H1 (cell line): Measurements from ENCODE around the gene SPINDOC. TPM values are rescaled to one million over a fixed set of nuclear protein-coding genes. Genes with fewer than 3 reads are reported as not detected.

ENCODE experiments used
- ASH2L ChIP-seq: fragments of 200-600, 300-600 bp; sonication (generic); IDR thresholded peaks from one replicate; pipeline ENCODE4 v1.7.1; 2017; ENCODE audit warnings: low read length
- CHD1 ChIP-seq: IDR thresholded peaks from 2 replicates; pipeline ENCODE4 v1.6.1; 2012; ENCODE audit warnings: low read depth, low read length, improper control_type of control experiment
- FOSL1 ChIP-seq: IDR thresholded peaks from 2 replicates; pipeline ENCODE4 v1.6.1; 2011; ENCODE audit warnings: mild to moderate bottlenecking, low read depth, low read length, moderate library complexity; ENCODE audit not compliant: insufficient read depth
- SIRT6 ChIP-seq: IDR thresholded peaks from one replicate; pipeline ENCODE4 v1.7.1; 2012; ENCODE audit warnings: low read length, inconsistent platforms
- polyA plus RNA-seq, 7 experiments: library from polyadenylated mRNA; depleted of rRNA in 3 of 7; stranded (reverse) in 5 of 7; unstranded in 2 of 7; fragments of >200 nt in 5 of 7; fragments of 200-250 nt in 2 of 7; gene quantifications; 1 replicate in 5 of 7; 2 replicates in 1 of 7; 4 replicates in 1 of 7; pipeline versions ENCODE4 v1.2.1 to v1.2.3, GENCODE V29; 2011 to 2013; ENCODE audit warnings: missing spikeins in 2 of 7, mixed read lengths in 2 of 7
- total RNA-seq: library from RNA; stranded (reverse); fragmentation: NEBNext Ultra II Directional; extraction: Animal tissue kit (Norgen Biotek cat#: 25700); gene quantifications from 2 replicates; pipeline ENCODE4 v1.2.1, GENCODE V29; 2021
- TF ChIP-seq, protein P1 (sequence below): fragments of 300-600 bp; sonication (generic); IDR thresholded peaks from 2 replicates; pipeline ENCODE4 v1.7.1; 2012; ENCODE audit warnings: low read length, moderate library complexity, mild to moderate bottlenecking, inconsistent platforms; ENCODE audit not compliant: insufficient replicate concordance

The SPINDOC gene
- total and polyA plus RNA-seq, 2 of the 8 experiments (the other 6 are each of a cell fraction or from before 2014, with no cell fraction given): 78.7 to 99.7 TPM

DNA sequence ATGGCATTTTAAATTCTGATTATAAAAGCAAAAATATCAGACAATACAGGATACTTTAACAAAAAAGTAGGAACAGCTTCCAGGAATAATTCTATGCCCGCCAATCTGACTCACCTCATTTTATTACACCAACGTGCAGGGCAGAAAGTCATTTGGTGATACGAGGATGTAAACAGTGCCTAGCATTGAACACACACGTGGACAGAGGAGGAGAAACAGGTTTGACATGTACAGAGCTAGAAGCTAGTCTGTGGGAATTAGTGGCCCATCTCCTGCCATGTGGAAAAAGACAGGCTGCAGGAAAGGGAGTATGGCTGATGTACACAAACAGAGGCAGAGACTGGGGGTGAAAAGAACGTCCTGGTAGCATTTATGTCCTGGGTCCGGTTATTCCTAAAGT, 9.0 kb upstream of the SPINDOC start (continued):
- TF ChIP-seq, protein P1, sequence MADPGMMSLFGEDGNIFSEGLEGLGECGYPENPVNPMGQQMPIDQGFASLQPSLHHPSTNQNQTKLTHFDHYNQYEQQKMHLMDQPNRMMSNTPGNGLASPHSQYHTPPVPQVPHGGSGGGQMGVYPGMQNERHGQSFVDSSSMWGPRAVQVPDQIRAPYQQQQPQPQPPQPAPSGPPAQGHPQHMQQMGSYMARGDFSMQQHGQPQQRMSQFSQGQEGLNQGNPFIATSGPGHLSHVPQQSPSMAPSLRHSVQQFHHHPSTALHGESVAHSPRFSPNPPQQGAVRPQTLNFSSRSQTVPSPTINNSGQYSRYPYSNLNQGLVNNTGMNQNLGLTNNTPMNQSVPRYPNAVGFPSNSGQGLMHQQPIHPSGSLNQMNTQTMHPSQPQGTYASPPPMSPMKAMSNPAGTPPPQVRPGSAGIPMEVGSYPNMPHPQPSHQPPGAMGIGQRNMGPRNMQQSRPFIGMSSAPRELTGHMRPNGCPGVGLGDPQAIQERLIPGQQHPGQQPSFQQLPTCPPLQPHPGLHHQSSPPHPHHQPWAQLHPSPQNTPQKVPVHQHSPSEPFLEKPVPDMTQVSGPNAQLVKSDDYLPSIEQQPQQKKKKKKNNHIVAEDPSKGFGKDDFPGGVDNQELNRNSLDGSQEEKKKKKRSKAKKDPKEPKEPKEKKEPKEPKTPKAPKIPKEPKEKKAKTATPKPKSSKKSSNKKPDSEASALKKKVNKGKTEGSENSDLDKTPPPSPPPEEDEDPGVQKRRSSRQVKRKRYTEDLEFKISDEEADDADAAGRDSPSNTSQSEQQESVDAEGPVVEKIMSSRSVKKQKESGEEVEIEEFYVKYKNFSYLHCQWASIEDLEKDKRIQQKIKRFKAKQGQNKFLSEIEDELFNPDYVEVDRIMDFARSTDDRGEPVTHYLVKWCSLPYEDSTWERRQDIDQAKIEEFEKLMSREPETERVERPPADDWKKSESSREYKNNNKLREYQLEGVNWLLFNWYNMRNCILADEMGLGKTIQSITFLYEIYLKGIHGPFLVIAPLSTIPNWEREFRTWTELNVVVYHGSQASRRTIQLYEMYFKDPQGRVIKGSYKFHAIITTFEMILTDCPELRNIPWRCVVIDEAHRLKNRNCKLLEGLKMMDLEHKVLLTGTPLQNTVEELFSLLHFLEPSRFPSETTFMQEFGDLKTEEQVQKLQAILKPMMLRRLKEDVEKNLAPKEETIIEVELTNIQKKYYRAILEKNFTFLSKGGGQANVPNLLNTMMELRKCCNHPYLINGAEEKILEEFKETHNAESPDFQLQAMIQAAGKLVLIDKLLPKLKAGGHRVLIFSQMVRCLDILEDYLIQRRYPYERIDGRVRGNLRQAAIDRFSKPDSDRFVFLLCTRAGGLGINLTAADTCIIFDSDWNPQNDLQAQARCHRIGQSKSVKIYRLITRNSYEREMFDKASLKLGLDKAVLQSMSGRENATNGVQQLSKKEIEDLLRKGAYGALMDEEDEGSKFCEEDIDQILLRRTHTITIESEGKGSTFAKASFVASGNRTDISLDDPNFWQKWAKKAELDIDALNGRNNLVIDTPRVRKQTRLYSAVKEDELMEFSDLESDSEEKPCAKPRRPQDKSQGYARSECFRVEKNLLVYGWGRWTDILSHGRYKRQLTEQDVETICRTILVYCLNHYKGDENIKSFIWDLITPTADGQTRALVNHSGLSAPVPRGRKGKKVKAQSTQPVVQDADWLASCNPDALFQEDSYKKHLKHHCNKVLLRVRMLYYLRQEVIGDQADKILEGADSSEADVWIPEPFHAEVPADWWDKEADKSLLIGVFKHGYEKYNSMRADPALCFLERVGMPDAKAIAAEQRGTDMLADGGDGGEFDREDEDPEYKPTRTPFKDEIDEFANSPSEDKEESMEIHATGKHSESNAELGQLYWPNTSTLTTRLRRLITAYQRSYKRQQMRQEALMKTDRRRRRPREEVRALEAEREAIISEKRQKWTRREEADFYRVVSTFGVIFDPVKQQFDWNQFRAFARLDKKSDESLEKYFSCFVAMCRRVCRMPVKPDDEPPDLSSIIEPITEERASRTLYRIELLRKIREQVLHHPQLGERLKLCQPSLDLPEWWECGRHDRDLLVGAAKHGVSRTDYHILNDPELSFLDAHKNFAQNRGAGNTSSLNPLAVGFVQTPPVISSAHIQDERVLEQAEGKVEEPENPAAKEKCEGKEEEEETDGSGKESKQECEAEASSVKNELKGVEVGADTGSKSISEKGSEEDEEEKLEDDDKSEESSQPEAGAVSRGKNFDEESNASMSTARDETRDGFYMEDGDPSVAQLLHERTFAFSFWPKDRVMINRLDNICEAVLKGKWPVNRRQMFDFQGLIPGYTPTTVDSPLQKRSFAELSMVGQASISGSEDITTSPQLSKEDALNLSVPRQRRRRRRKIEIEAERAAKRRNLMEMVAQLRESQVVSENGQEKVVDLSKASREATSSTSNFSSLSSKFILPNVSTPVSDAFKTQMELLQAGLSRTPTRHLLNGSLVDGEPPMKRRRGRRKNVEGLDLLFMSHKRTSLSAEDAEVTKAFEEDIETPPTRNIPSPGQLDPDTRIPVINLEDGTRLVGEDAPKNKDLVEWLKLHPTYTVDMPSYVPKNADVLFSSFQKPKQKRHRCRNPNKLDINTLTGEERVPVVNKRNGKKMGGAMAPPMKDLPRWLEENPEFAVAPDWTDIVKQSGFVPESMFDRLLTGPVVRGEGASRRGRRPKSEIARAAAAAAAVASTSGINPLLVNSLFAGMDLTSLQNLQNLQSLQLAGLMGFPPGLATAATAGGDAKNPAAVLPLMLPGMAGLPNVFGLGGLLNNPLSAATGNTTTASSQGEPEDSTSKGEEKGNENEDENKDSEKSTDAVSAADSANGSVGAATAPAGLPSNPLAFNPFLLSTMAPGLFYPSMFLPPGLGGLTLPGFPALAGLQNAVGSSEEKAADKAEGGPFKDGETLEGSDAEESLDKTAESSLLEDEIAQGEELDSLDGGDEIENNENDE: no peak
- no peak for TF ChIP-seq FOSL1
- TF ChIP-seq CHD1: no peak
- no peak for TF ChIP-seq SIRT6
- no peak for TF ChIP-seq ASH2L
- TF ChIP-seq, all 59 proteins: peak for 0
